Heart left ventricle (tissue), 16 donors: ENCODE data around the gene GDPD4. TPM values are rescaled to one million over a fixed set of nuclear protein-coding genes. Genes with fewer than 3 reads are reported as not detected.

Experiments
- ATAC-seq, 4 donors: fragments of 200-7000 bp; cut with Tn5 transposase; one replicate each; pipeline ENCODE4 v1.9.1; 2020 to 2022; ENCODE audit warnings: moderate library complexity in 4 of 4, mild to moderate bottlenecking in 3 of 4, moderate number of reproducible peaks in 1 of 4
- DNase-seq, 5 donors: peaks; one replicate each; pipeline ENCODE4 v3.0.0-alpha.2; 2020
- H3K27ac ChIP-seq, 12 donors: fragments of 200-600 bp; sonication (generic) in 4 of 12; one replicate each; pipeline versions ENCODE4 v1.5.0 to v1.8.0; 2016 to 2022; ENCODE audit warnings: mild to moderate bottlenecking in 2 of 12
- H3K27me3 ChIP-seq, 9 donors: fragments of 200-600 bp; sonication (generic) in 2 of 9; one replicate each; pipeline versions ENCODE4 v1.5.1 to v1.8.0; 2016 to 2022; ENCODE audit warnings: mild to moderate bottlenecking in 3 of 9
- H3K36me3 ChIP-seq, 9 donors: fragments of 200-600 bp; sonication (generic) in 2 of 9; one replicate each; pipeline versions ENCODE4 v1.5.0 to v1.8.0; 2018 to 2022; ENCODE audit warnings: mild to moderate bottlenecking in 2 of 9
- H3K4me1 ChIP-seq, 12 donors: fragments of 200-600 bp; sonication (generic) in 4 of 12; one replicate each; pipeline versions ENCODE4 v1.5.0 to v1.8.0; 2016 to 2022; ENCODE audit warnings: mild to moderate bottlenecking in 3 of 12
- H3K4me3 ChIP-seq, 12 donors: fragments of 200-600 bp; sonication (generic) in 4 of 12; one replicate each; pipeline versions ENCODE4 v1.5.0 to v1.8.0; 2017 to 2022; ENCODE audit warnings: mild to moderate bottlenecking in 9 of 12, moderate library complexity in 4 of 12
- H3K9me3 ChIP-seq, 12 donors: fragments of 200-600 bp; sonication (generic) in 4 of 12; one replicate each; pipeline versions ENCODE4 v1.5.0 to v1.8.0; 2016 to 2022; ENCODE audit warnings: mild to moderate bottlenecking in 1 of 12
- POLR2A ChIP-seq, 2 donors: fragments of 450-650 bp; IDR thresholded peaks; one replicate each; pipeline ENCODE4 v1.6.1; 2017; ENCODE audit warnings: antibody characterized with exemption in 2 of 2, mild to moderate bottlenecking in 2 of 2, moderate library complexity in 2 of 2
- WGBS, 4 donors: extraction: QIAGEN DNeasy Blood & Tissue Kit in 2 of 4; methylation state at CpG; one replicate each; pipeline versions ENCODE4 v1.1.5 to v1.1.7; 2013 to 2018; 5-methylcytosine and 5-hydroxymethylcytosine counted together
- intact Hi-C, 10 donors: fragments of 100-400 bp; cut with DNase I; formaldehyde crosslinking; loops; one replicate each; pipeline versions ENCODE4 v1.11.1 to v1.14.2; 2022
- polyA plus RNA-seq, 2 donors: library from polyadenylated mRNA; stranded (reverse); fragments of 200-250 nt; gene quantifications; one replicate each; pipeline ENCODE4 v1.2.3, GENCODE V29; 2013
- total RNA-seq, 9 donors: library from RNA; depleted of rRNA in 2 of 9; stranded (reverse); fragments of >200 nt in 2 of 9; fragmentation: NEBNext Ultra II Directional in 3 of 9; extraction: Animal tissue kit (Norgen Biotek cat#: 25700) in 3 of 9; gene quantifications; one replicate each; pipeline versions ENCODE4 v1.1.0 to v1.2.4, GENCODE V29; 2016 to 2023
- TF ChIP-seq, protein P1 (sequence below), 12 donors: fragments of 200-600 bp; sonication (generic) in 4 of 12; IDR thresholded peaks; one replicate each; pipeline versions ENCODE4 v1.5.0 to v1.8.0; 2018 to 2022; ENCODE audit warnings: antibody characterized with exemption in 12 of 12, mild to moderate bottlenecking in 5 of 12
- donor health status: ischemic (EF 13 %, LVEDD 7.1; RV severe dilation, severe dysfunction).
- donor health status: healthy with polysubstance abuse.
- donor health status: DM: no; HTN: yes; CAD: no.
- donor health status: DM: no; HTN: no; CAD: no.
- donor health status: ischemic (EF 25% LVEDD 6.9; RV normal size, moderate dysfunction).
- donor health status: ischemic (EF 25% LVEDD 5.7; RV mildly dilated, moderate dysfunction).
- donor health status: healthy.
- donor health status: DM: yes; HTN: yes; CAD: no.
- donor health status: ischemic (EF 35%, LVEDD 5.7; RV mildly dilated, moderate dysfunction).
- donor health status: nonischemic (EF 11% LVEDD 7.7; RV severe dilation, severe dysfunction).
- donor health status: DM: yes; HTN: yes; CAD: no.
- donor health status: PGD.
- donor health status: ischemic (EF 29% LVEDD 5.4; RV normal size, mild dysfunction).
- donor health status: nonischemic (EF 23%, LVEDD 6.1; RV moderate dilation, normal function).

GDPD4 gene
- total and polyA plus RNA-seq, 11 donors = 0.19 TPM; not detected in 10

DNA sequence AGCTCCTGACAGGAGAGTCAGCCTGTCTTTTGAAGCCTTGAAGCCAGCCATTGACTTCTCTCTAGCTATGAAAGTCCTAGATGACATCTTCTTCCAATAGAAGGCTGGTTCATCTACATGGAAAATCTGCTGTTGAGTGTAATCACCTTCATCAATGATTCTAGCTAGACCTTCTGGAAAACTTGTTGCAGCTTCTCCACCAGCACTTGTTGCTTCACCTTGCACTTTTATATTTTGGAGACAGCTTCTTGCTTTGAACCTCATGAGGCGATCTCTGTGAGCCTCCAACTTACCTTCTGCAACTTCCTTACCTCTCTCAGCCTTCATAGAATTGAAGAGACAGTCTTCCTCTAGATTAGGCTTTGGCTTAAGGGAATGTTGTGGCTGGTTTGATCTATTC, 115.2 kb downstream of the GDPD4 start:
- WGBS, 4 donors = 89 to 100% (median 95%) methylated on average over 1 of the region's 1 CpG
- no peak for ATAC-seq
- no peaks in the 10 kb centered on the region for H3K27me3 ChIP-seq
- no peaks in the 10 kb centered on the region for H3K4me1 ChIP-seq
- TF ChIP-seq, protein P1, sequence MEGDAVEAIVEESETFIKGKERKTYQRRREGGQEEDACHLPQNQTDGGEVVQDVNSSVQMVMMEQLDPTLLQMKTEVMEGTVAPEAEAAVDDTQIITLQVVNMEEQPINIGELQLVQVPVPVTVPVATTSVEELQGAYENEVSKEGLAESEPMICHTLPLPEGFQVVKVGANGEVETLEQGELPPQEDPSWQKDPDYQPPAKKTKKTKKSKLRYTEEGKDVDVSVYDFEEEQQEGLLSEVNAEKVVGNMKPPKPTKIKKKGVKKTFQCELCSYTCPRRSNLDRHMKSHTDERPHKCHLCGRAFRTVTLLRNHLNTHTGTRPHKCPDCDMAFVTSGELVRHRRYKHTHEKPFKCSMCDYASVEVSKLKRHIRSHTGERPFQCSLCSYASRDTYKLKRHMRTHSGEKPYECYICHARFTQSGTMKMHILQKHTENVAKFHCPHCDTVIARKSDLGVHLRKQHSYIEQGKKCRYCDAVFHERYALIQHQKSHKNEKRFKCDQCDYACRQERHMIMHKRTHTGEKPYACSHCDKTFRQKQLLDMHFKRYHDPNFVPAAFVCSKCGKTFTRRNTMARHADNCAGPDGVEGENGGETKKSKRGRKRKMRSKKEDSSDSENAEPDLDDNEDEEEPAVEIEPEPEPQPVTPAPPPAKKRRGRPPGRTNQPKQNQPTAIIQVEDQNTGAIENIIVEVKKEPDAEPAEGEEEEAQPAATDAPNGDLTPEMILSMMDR (IDR thresholded peaks at IDR 0.05) = no peak
- no peak overlapping the region for H3K27ac ChIP-seq
- H3K36me3 ChIP-seq = peaks cover 0 to 3% (median 0%) of the 10 kb centered on the region in 9 donors
- DNase-seq = no peak
- H3K4me3 ChIP-seq = no peak overlapping the region
- intact Hi-C loops = loop anchor here in 5 of 10 donors (5.0 to 10.0 kb wide), 3 partner anchors 139 to 361 kb away; no protein-coding TSS in a partner anchor
- H3K9me3 ChIP-seq = no peaks in the 10 kb centered on the region

DNA sequence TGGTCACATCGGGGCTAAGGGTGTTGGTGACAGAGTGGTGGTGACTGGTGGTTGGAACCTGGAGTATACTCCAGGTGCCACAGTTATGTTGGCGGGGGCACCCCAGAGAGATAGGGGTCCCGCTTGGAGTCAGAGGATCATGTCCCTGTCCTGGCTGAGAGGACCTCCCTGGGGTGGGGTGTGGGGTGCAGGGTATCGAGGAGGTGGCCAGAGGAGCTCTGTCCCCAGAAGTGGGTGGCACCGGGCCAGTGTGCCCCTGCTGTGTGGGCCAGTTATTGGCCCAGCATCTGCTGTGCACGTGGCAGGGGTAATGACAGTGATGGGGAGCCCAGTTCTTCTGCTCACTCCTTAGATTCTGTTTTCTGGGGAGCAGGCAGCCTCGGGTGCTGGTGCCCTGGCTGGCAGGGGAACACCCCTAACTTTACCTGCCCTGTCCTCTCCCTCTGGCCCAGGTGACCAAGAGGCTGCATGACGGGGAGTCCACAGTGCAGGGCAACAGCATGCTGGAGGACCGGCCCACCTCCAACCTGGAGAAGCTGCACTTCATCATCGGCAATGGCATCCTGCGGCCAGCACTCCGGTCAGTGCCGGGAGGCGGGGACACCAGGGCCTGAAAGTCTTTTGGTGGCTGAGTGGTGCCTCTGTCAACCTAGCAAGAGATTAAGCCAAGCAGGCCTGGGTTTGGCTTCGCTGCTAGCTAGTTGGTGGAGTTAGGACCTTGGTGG, 117.2 kb downstream of the GDPD4 start:
- H3K4me3 ChIP-seq = no peak overlapping the region
- H3K36me3 ChIP-seq = peaks cover 0 to 1% (median 0%) of the 10 kb centered on the region in 9 donors
- intact Hi-C loops = loop anchor here in 1 of 10 donors (10.0 kb wide), 1 partner anchor 259 kb away; no protein-coding TSS in a partner anchor
- WGBS, 4 donors = 86 to 91% (median 88%) methylated on average over 14 to 15 of the region's 15 CpGs
- ATAC-seq (no peak), DNase-seq (peak in 1 of 5 donors; percentile 44)
- peaks cover 0 to 1% (median 0%) of the 10 kb centered on the region in 12 donors for H3K4me1 ChIP-seq
- no peaks in the 10 kb centered on the region for H3K27me3 ChIP-seq
- no peak overlapping the region for H3K27ac ChIP-seq
- H3K9me3 ChIP-seq = no peaks in the 10 kb centered on the region
- TF ChIP-seq, protein P1 (IDR thresholded peaks at IDR 0.05) = no peak

DNA sequence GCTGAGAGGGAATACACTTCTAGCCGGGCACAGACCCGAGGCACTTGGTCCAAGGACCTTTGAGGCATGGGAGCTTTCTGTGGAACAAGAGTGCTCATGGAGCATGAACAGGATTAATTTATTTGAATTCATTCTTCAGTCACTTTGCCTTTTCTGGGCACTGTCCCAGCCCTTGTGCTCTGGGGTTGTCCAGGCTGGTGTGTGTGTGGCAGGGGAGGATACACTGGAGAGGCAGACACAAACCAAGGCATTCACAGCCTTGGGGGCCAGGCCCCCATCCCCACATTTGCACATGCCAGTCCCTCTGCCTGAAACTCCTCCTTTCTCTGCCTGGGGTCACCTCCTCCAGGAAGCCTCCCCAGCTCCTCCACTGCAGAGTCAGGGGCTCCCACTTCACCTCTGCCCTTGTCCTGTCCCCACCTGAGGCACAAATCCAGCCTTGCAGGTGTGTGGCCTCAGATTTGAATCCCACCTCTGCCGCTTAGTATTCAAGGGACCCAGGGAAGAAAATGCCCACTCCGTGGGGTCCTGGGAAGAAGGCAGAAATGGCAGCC, 118.0 kb downstream of the GDPD4 start:
- WGBS, 4 donors = 83 to 95% (median 92%) methylated on average over 4 of the region's 4 CpGs
- Histone ChIP-seq H3K36me3 (peaks cover 0 to 6% (median 0%) of the 10 kb centered on the region in 9 donors), H3K9me3 (no peaks in the 10 kb centered on the region), H3K27me3 (no peaks in the 10 kb centered on the region), H3K27ac (no peak overlapping the region), H3K4me3 (no peak overlapping the region), H3K4me1 (peaks cover 0 to 6% (median 0%) of the 10 kb centered on the region in 12 donors)
- ATAC-seq (no peak), DNase-seq (peak in 1 of 5 donors; percentile 37)
- TF ChIP-seq, protein P1 (IDR thresholded peaks at IDR 0.05) = no peak
- no peak for TF ChIP-seq POLR2A (IDR thresholded peaks at IDR 0.05)
- intact Hi-C loops = loop anchor here in 1 of 10 donors (10.0 kb wide), 1 partner anchor 259 kb away; no protein-coding TSS in a partner anchor
